HG03378 (cell line): ENCODE data around the gene SLC10A2.
"Not testable (repeated sequence)": the region's sequence is repeated elsewhere in the genome, so short reads cannot be mapped to it uniquely, and the experiment has no call there.

Source experiments
- ATAC-seq: cut with Tn5 transposase; IDR thresholded peaks from one replicate; pipeline ENCODE4 v1.9.1; 2021; ENCODE audit warnings: mild to moderate bottlenecking, moderate library complexity; ENCODE audit not compliant: unreplicated experiment

Gene SLC10A2, protein sequence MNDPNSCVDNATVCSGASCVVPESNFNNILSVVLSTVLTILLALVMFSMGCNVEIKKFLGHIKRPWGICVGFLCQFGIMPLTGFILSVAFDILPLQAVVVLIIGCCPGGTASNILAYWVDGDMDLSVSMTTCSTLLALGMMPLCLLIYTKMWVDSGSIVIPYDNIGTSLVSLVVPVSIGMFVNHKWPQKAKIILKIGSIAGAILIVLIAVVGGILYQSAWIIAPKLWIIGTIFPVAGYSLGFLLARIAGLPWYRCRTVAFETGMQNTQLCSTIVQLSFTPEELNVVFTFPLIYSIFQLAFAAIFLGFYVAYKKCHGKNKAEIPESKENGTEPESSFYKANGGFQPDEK

DNA sequence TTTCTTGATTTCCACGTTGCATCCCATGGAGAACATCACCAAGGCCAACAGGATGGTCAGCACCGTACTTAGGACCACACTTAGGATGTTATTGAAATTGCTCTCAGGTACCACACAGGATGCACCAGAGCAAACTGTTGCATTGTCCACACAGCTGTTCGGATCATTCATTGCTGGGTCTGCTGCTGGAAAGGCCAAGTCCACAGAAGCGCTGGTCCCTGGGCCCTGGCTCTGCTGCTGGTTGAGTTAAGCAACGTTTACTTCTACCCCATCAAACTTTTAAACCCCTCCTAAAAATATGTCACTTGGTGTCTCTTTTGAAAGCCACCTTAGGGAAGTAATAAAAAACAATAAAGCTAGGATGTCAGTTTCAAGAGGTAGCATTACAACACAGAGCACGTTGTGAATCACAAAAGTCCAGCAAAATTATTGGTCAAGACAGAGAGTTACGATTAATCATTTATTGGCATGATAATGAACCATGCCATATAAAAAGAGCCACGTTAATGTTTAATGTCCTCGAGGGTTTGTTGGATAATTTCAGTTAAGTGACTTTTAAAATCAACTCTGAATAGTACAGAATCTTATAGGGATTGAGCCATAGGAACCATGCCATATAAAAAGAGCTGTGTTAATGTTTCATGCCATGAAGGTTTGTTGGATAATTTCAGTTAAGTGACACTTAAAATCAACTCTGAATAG lies at the start of gene SLC10A2:
Gene SLC10A2, minus strand, starts transcription at position 339 of the 702 bp plus-strand sequence. Its CDS starts 168 bp downstream, at position 171.
- ATAC-seq: no peak

DNA sequence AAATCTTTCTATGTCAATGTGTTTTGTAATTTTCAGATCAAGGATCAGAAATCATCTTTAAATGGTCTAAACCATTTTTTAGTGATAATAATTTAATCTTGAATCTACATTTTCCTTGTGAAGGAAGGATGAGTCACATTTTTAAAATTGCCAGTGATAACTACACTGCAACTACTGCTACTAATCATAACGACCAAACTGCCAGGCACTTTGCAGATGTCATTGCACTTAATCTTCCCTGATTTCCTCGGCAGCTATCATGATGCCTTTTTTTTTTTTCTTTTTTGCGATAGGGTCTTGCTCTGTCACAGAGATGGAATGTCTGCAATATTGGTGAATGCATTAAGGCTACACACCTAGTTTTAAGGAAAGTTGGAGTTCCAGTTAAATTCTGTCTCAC lies 41.4 kb upstream of the SLC10A2 start:
- ATAC-seq: no peak

DNA sequence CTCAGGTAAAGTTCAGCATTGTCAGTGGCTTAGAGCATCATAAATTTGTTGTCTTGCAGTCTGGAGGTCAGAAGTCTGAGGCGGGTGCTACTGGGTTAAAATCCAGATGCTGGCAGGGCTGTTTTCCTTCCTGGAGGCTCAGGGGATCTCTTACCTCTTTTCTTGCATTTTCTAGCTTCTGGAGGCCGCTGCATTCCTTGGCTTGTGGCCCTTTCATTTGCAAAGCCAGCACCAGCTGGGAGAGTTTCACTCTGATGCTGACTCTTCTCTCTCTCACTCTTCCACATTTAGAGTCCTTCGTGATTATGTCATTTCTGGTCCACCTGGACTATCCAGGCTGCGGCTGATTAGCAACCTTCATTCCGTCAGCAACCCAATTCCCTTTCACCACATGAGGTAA lies 38.1 kb upstream of the SLC10A2 start:
- no peak for ATAC-seq

DNA sequence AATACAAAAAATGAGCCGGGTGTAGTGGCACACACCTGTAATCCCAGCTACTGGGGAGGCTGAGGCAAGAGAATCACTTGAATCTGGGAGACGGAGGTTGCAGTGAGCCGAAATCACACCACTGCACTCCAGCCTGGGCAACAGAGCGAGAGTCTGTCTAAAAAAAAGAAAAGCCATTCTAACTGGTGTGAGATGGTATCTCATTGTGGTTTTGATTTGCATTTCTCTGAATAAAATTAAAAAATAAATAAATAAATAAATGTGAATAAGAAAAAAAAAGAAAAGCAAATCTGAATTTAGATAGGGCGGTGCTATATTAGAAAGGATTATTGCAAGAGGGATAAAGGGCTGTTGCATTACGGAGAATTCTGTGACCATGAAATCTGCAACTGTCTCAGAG lies 37.2 kb upstream of the SLC10A2 start:
- not testable (repeated sequence) for ATAC-seq

DNA sequence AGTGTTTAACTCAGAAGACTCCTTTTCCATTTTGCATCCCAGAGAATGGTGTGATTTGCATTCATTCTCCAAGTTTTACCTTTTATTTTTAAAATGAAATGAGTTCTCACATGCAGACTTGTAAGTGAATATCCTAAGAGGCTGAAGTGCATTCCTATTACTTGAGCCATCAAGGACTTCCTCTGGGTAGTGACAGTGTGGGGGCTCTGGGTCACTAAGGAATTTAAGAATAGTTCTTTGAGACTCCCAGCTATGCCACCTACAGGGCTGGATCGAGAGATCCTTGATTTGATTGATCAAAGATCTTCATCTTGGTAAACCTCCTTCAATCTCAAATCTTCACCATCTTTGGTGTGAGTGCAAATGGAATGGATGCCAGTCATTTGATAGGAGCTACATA lies 36.3 kb upstream of the SLC10A2 start:
- no peak for ATAC-seq

DNA sequence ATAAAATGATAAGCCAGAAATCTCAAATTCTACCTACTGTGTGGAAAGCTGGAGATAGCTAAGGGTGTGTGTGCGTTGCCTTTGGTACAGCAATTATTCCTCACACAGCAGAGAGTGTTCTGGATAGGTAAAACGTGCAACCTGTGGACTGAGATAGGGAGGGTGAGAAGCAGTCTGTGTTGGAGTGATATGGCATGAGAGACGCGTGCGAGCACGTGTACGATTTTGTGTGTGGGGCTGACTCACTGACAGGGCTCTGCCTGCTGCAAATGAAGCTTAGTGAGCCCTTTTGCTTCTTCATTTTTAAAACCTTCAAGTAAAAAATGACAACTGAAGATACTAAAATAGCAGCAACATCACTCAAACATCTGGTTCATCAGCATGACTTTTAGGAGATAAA lies 35.7 kb upstream of the SLC10A2 start:
- no peak for ATAC-seq

DNA sequence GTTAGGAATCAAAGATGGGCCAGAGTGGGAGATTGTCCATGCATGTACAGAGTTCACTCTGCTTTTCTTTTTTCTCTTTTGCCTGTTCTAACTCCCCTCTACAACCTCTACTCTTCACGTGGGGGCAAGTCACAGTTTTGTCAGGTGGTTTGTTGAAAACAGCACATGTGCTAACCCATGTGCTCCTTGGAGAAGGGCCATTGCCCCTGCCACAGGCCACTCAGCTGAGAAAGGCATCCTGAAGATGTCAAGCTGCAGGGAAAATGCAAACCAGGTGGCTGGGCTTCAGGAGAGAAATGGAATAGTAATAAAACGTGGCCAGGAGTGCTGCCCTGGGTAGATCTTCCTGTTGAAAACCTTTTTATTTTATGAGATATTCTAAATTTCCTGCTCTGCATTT lies 35.3 kb upstream of the SLC10A2 start:
- ATAC-seq: no peak

DNA sequence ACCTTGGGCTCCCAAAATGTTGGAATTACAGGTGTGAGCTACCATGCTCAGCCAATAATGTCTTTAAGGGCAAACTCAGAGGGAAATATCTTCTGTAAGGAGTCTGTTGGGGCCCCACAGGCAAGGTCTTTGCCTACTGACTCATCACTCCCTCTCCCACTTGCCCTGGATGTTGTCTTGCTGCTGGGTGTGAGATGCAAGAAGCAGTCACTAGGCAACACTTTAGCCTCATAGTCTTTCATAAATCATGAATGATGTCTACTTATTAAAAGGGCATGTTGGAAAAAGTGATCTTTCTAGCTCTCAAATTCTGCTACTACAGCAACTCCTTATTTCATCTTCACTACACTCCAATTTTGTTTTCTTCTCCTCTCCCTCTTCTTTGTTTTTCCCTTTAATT lies 34.6 kb upstream of the SLC10A2 start:
- ATAC-seq: no peak

DNA sequence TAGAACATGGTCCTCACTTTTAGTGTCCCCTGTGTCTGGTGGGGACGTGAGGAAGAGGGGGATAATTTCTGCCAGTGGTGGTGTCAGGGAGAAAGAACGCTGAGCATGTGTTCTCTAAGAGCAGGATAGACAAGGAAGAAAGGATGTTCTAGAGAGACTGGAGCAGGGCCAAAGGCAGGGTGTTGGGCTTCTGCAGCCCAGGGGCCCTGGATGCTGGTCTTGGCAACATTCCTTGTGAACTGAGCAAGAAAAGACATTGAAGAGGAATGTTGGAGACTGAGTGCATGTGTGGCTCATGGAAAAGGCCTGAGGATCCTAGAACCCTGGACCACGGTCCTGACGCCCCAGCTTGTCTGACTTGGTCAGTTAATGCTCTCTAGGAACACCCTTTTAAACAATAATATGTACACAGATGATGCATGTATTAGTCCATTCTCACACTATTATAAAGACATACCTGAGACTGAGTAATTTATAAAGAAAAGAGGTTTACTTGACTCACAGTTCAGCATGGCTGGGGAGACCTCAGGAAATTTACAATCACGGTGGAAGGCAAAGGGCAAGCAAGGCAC lies 33.6 kb upstream of the SLC10A2 start:
- no peak for ATAC-seq

DNA sequence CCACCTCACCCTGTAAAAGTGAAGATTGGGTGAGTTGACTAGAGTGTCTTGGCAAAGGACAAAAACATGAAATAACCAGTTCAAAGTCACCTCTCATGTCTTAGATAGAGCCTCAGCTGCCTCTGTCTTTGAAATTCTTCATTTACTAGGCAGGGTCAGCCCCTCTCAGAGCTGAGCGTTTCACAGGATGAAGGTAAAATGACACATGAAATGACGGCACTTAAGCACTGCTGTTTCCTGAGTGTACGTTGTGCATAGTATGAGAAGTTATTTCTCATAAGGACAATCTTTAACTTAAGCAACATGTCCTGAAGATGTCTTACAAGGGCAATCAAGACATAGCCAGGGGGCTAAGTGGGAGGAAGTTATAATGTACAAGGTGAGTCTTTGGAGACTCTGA lies 32.3 kb upstream of the SLC10A2 start:
- no peak for ATAC-seq

DNA sequence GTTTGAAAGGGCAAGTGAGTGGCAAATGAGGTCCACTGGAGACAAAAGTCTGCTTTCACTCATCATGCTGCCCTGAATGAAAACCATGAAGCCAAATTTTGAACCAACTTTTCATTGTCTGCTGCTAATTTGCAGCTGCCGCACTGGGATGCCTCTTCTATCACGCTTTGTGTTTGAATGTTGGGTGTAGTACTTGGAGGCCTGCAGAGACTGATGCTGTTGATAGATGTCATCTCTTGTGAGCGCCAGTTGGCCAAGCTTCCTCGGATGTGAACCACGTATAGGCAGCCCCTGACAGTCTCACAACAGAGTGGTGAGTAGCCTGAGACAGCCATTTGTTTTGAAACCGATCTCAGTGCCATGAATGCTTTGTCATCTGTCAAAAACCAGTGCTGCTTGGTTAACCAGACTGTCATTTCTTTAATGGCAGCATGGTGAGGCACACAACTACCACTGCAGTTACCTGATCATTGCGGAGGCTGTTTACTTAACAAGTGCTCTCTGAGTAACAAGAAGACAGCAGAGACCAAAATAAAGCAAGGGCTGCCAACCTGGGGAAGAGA lies 31.2 kb upstream of the SLC10A2 start:
- no peak for ATAC-seq

DNA sequence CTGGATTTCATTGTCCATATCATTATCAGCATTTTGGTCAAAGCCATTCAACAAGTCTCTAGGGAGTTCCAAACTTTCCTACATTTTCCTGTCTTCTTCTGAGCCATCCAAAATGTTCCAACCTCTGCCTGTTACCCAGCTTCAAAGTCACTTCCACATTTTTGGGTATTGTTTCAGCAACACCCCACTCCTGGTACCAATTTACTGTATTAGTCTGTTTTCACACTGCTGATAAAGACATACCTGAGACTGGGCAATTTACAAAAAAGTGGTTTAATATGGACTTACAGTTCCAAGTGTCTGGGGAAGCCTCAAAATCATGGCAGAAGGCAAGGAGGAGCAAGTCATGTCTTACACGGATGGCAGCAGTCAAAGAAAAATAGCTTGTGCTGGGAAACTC lies 27.4 kb upstream of the SLC10A2 start:
- not testable (repeated sequence) for ATAC-seq

DNA sequence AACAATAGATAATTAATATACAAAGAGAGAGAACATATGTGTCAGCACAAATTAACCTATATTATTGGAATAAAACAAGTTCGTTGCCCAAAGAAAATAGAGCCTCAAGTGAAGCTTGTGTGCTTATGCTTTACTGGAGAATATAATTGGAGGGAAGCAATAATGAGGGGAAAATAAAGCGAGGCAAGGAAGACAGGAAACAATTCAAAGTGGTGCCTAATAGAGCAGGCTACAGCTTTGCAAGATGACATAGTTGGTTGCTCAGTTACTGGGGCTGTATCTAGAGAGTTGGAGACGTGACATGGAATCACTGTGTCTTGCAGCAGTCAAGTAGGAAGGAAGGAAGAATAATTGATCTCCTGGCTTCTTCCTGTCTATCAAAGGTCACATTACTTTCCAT lies 21.1 kb upstream of the SLC10A2 start:
- no peak for ATAC-seq

DNA sequence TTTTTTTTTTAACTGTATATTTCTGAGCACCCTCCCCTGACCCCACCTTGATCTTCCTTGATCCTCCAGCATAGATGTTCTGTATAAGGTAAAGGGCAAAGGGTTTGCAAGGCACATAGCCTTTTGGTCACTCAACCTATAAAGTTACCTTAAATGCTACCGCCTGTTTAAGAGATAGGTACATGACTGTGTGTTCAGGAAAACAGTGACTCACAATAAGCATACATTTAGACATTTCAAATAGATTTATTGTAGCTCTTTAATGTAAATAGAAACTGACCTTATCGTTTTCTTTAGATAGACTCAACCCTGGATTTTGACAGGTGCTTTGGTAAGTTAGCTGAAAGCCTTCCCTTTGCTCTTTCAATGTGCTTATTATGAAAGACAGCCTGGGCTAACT lies 15.2 kb upstream of the SLC10A2 start:
- no peak for ATAC-seq

DNA sequence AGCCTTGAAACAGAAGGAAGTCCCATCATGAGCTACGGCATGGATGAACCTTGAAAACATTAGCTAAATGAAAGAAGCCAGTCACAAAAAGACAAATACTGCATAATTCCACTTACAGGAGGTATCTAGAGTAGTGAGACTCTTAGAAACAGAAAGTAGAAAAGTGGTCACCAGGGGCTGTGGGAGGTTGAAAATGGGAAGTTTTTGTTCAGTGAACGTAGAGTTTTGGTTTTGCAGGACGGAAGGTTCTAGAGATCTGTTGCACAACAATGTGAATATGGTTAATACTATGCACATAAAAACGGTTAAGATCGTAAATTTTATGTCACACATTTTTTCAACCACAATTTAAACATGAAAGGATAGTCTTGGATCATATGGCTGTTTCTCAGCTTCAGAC lies 11.9 kb upstream of the SLC10A2 start:
- peak; percentile 78 for ATAC-seq

DNA sequence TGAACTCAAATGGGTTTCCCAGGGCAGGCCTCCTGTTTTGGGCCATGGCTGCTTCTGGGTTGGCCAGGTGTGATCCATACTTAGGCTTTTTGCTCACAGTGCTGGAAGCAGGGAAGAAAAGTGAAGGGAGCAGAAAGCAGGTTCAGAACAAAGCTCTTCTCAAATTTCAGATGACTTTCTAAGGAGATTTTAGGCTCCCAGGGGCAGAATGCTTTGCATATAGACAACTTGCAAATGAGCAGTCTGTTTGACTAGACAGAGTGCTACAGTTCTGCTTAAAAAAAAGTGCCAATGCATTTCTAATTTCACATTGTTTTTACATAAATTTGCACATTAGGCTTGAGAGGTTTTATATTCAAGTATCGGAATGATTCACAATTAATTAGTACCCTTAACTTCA lies 2.6 kb upstream of the SLC10A2 start:
- ATAC-seq: no peak

DNA sequence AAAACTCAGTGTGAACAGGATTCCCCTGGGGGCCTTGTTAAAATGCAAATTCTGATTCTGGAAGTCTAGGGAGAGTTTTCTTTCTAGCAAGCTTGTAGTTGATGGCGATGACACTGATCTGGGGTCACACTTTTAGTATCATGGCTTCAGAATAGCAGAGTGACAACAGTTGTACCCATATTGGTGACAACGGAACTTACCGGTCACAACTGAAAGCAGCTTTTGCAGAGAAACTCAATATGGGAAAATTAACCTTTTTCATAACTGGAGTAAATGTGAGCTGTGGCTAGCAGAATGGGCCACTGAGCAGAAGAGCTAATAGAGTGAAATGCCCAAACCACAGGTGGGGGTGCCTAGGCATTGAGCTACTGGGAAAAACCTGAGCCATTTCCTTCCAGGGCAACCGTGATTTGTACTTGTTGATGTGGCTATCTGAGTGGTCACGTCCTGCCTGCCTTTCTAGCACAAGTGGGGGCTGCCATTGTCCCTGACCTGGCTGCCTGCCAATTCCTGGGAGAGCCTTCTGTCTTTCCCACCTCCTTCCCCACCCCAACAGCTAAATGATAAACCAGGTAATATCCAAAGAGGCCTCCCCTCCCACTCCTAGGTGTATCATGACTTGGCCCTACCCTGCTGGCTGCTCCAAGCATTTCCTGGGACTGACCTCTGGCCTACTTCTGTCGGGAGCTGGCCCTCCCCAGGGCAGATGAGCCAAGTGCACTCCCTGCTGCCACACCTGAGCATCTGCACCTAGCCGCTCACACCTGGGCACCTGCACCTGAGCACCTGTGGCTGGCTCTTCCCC lies 1.7 kb upstream of the SLC10A2 start:
- ATAC-seq: peak; percentile 67

DNA sequence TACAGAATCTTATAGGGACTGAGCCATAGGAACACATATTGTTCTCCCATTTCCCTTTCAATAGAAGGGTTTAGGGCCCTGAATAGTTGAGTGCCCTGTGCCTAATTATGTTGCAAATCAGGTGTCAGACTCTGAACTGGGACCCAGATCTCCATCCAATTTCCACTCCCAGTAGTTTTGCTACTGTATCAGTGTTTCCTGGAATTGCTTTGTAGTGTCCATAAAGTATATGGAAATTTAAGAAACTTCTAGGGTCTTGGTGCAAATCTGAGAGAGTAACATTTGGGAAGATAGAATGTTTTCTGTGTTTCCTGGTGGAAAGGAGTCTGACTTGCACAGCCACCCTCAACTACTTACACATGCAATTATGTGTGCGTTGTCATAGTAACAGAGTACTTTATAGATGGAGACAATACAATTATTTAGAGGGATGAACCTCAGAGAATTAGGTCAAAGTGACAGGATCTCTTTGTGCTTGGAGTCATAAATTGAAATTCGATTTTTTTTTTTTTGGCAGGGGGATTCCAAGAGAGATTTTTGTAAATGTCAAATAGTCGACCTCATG lies 646 bp upstream of the SLC10A2 start:
- ATAC-seq: no peak

DNA sequence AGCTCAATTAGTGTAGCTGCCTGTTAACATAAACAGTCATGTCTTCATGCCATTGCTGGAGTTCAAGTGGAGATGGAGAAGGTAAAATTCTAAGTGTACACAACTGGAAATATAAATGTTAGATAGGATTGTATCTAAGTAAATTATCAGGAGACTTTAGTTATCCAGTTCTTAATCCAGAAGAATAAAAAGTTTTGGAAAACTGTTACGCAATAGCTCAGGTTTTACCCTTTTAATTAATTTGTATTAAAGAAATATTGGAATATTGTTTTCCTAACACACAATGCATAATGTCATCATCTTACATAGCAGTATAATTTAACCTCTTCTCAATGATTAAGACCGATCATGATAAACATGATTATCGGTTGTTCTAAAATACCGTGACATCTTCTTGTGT lies 2.8 kb downstream of the SLC10A2 start:
- ATAC-seq: no peak

DNA sequence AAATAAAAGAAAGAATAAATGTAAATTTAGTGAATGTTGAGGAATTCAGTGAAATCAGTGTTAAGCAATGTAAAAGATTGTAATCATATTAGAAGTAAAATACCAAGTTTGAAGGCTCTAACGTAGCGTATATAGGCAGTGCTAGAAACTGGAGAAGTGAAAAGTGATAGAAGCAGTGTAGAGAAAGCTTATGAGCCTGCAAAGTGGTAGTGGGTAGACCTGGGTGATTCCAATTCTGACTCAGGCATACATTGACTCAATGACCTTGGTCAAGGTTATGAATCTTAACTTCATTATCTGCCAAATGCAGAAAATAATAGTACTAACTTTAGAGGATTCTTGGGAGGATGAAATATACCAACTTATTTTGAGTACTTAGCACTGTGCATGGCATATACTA lies 4.1 kb downstream of the SLC10A2 start:
- no peak for ATAC-seq

DNA sequence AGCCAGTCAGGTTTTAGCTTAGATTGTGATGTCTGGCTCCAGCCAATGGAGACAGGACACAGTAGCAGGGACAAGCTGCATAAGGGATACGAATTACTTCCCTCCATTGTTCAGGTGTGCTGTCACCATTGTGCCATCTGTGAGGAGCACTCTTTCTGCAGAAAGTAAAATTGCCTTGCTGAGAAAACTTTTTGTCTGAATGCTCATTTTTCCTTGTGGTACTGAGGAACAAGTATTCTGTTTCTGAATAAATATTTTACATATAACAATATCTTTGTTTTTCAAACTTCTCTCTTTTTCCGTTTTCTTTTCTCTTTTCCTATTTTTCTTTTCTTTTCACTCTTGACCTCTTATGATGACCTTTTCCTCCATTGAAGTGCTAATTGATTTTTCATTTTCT lies 10.2 kb downstream of the SLC10A2 start:
- ATAC-seq: no peak
